GM12872 (cell line): Measurements from ENCODE around the gene GALNT18.

Source experiments
- CTCF ChIP-seq: IDR thresholded peaks from 3 replicates; pipeline ENCODE4 v1.5.1; 2011; ENCODE audit warnings: low read depth, mild to moderate bottlenecking, low read length, moderate library complexity; ENCODE audit not compliant: insufficient read depth

The GALNT18 gene

GRCh38 chr11:11468954-11469353, 152.9 kb downstream of the GALNT18 start:
- TF ChIP-seq CTCF = no peak

- TF ChIP-seq CTCF = no peak
Observed at GRCh38 chr11:11467312-11467711, 154.5 kb downstream of the GALNT18 start.

- no peak for TF ChIP-seq CTCF
Observed at GRCh38 chr11:11464555-11464954, 157.2 kb downstream of the GALNT18 start.

- no peak for TF ChIP-seq CTCF
Observed at GRCh38 chr11:11463405-11463804, 158.4 kb downstream of the GALNT18 start.

GRCh38 chr11:11461473-11461872, 160.3 kb downstream of the GALNT18 start:
- TF ChIP-seq CTCF = no peak

GRCh38 chr11:11459578-11459977, 162.2 kb downstream of the GALNT18 start:
- TF ChIP-seq CTCF = no peak

GRCh38 chr11:11458485-11458884, 163.3 kb downstream of the GALNT18 start:
- no peak for TF ChIP-seq CTCF

- TF ChIP-seq CTCF = no peak
Observed at GRCh38 chr11:11458001-11458400, 163.8 kb downstream of the GALNT18 start.
